ENCODE results near the gene TGFB1.
"Not testable (repeated sequence)": the region's sequence is repeated elsewhere in the genome, so short reads cannot be mapped to it uniquely, and the experiment has no call there.

Gene TGFB1

GRCh38 chr19:41302624-41303351 lies 50.9 kb downstream of the TGFB1 start:
- DNase-seq (ENCODE audit: low read depth, low spot score): peak; percentile 52

GRCh38 chr19:41300555-41300954 lies 53.2 kb downstream of the TGFB1 start:
- no peak for DNase-seq (ENCODE audit: low read depth, low spot score)

DNA sequence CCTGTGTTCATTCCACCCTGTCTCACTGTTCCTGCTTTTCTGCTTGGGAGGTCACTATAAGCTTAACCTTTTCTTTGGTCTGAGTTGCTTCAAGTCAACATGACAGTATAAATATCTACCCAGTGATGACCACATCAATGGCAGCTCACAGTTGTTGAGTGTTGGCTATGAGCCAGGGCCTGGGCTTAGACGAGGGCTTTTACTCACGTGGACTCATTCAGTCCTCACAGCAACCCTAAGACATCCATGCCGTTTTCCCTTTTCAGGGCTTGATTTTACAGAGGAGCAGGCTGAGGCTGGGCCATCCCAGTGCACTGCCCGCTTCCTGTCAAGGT lies 54.0 kb downstream of the TGFB1 start:
- DNase-seq (ENCODE audit: low read depth, low spot score): peak; percentile 19

DNA sequence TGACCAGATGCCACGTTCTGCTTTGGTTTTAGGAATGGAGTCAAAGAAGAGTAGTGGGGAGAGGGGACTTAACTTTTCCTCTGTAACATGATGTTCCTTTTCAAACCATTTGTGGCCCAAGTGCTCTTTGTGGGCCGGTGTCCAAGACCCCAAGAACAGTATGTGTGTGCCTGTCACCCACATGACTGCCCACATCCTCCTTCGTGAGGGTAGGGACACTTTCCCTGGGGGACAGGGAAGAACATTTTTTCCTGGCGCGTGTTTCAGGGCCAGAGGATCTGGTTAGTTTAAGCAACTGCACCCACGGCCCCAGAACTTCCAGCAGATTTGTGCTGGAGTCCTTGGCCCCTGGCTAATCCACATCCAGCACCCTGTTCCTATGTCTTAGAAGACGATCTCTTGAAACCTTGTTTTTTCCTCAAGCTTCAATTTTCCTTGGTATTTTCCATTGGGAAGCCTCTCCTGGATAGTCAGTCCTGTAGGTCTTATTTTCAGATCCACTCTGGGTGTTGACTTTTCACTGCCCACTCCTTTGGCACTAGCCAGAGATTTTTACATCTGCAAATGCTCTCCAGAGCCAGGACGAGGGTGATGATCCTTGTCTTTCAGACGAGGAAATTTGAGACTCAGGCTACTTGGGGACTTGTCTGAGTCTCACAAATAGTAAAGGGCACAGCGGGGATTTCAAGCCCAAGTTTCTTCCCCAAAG lies 54.5 kb downstream of the TGFB1 start:
- no peak for DNase-seq (ENCODE audit: low read depth, low spot score)

GRCh38 chr19:41298348-41298964 lies 55.3 kb downstream of the TGFB1 start:
- DNase-seq (ENCODE audit: low read depth, low spot score): no peak

DNA sequence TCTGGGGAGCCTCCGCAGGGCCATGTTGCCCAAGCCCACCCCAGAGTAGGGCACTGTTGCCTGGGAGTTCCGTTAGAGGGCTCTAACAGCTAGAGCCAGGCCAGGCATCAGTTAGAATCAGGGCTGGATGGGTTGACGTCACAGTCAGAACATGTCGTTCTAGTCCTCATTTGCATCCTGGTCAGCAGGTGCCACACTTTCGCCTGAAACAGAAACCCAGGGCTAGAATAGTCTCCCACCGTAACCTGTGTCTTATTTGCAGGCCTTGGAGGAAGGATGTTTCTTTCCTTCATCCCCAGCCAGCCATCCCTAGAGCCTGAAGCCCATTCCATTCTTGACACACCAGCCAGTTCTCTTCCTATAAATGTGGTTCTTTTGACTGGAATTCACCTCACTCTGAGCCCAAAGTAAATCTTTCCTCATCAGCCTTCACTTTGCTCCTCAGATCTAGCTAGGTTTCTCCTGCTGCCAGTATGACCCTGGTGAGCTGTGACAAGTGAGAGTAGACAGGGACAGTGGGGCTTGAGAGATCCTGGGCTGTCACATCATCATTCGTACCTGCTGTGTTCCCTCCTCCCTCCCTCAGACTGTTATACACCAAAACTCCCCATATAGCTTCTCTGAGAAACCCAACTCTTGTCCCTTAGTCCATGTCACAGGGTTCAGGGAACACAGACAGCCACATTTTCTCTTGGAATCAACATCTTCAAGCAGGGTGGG lies 55.9 kb downstream of the TGFB1 start:
- no peak for DNase-seq (ENCODE audit: low read depth, low spot score)

DNA sequence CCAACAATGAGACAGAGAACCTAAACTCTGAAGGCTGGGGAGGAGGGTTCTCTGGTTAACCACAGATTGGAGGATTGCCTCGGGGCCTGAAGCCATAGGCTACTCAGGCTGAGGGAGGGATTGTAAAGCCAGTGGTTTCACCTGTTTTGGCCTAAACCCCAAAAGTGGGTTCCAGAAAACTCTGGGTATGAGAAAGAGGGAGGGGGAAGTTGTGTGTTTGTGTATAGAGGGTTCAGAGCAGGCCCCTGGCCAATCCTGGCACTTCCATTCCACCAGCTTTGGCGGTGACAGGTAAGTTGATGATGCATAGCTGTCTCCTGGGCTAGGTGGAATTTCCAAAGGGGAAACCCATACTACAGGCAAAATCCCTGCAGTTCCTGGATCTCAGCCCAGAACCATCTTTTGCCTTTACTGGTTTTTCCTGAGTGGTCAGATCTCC lies 57.3 kb downstream of the TGFB1 start:
- DNase-seq (ENCODE audit: low read depth, low spot score): no peak

DNA sequence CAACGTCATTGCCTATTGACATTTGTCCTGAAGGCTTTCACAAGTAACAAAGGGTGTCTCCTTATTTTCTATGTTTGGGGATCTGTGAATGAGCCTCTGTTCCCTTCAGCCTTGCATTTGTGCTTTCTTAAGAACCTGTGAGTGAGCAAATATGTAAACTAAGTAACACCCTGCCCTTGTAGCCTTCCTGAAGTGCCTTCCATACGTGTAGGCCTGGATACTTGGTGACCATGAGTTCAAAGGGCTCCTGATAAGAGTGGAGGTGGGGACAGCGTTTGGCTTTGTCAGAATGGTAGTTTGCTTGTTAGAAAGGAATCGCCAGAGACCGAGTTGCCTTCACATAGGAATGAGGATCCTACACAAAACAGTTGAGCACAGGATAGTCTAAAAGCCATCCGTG lies 58.2 kb downstream of the TGFB1 start:
- DNase-seq (ENCODE audit: low read depth, low spot score): no peak

DNA sequence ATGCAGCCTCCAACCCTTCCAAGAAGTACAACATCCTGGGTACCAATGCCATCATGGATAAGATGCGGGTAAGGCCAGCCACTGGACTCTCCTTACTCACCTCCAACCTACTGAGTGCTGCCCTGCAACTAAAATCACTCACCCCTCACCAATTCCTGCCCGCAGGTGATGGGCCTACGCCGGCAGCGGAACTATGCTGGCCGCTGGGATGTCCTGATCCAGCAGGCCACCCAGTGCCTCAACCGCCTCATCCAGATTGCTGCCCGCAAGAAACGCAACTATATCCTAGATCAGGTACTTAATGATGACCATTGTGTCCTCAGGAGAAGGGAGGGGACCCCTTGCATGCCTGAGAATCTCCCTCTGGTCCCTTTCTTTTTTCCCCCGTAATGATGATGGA lies 59.3 kb downstream of the TGFB1 start:
- DNase-seq (ENCODE audit: low read depth, low spot score): no peak

GRCh38 chr19:41289814-41290213 lies 63.9 kb downstream of the TGFB1 start:
- DNase-seq (ENCODE audit: low read depth, low spot score): not testable (repeated sequence)

DNA sequence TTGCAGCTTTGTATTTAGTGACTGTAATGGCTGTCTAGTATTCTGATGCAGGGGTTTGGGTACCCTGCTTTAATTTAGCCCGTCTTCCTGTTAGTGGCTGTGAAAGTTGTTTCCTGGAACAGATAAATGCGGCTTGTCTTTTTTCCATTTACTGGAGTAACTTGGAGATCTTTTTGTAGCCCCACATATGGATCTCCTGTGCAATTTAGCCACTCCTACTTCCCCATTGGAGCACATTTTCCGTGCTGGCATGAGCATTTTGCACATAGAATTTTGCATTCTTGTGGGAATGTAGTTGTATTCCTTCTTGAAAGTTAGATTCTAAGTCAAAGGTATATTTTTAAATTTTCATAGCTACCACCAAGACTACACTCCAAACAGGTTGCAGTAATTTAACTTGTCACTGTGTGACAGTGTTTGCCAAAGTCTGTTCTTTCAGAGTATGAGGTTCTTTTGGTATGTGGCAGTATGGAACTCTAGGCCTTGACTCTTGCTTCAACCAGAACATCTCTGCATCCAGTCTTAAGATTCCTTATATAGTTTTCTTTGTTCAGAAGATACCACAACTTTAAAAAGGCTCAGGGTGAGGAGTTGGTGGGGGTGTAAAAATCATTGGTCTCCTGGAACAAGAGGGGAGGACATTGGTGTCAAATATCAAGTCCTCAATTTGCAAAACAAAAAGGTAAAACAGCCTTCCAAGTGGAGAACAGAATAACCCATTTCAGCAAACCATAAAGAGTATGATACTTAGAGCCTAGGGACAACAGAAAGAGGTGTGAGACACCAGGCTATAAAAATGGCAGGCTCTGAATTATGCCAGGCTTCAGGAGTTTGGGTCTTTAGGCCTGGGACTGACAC lies 64.8 kb downstream of the TGFB1 start:
- no peak for DNase-seq (ENCODE audit: low read depth, low spot score)

Measured in activated naive CD8-positive, alpha-beta T cell treated with anti-CD3 and anti-CD28 coated beads, Interleukin-2, amount 50 U/mL, for 16 hours (primary cell).